Measurements from ENCODE around the gene DIDO1. TPM values are rescaled to one million over a fixed set of nuclear protein-coding genes. Genes with fewer than 3 reads are reported as not detected.

DIDO1 gene
- total and polyA plus RNA-seq, 9 of the 15 experiments (the other 6 are each of a cell fraction or from before 2014, with no cell fraction given), result 4.4 to 46.8 (median 31.2) TPM

DNA sequence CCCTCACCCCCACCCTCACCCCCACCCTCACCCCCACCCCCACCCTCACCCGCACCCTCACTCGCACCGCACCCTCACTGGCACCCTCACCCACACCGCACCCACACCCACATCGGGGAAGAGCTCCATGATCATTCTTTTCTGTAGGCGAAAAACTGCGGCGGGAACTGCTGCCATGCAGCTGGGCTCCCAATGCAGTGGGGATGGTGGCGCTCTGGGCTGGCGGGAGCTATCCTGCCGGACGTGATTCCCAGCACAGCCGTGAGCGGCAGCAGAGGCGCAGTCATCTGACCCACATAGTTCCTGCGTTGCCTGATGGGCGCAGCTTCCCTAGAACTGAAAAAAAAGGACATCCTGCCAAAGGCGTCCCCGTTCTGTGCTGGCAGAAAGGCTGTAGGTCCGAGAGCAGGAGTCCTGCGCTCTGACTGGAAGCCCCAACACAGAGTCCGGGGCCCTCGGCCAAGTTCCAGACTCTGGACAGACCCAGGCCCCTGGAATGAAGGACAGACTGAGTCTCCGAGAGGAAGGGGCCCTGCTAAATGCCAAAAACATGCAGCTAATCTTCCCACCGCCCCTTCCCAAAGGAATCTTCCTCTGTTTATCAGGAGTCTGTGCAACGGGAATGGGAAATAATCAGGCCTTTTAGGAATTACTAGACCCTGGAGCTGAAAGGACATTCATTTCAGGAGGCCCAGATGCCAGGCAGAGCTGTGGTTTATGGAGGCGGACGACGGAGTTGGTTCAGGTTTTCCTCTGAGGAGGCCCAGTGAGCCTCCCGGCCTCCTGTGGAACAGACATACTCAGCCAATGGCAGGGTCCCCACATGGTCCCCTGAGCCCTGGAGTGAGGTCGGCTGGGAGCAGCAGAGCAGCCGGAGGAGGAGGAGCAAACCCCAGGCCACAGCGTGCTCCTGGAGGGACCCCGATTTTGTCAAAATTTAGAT lies 50.6 kb downstream of the DIDO1 start (continued):
- TF ChIP-seq, protein P1, sequence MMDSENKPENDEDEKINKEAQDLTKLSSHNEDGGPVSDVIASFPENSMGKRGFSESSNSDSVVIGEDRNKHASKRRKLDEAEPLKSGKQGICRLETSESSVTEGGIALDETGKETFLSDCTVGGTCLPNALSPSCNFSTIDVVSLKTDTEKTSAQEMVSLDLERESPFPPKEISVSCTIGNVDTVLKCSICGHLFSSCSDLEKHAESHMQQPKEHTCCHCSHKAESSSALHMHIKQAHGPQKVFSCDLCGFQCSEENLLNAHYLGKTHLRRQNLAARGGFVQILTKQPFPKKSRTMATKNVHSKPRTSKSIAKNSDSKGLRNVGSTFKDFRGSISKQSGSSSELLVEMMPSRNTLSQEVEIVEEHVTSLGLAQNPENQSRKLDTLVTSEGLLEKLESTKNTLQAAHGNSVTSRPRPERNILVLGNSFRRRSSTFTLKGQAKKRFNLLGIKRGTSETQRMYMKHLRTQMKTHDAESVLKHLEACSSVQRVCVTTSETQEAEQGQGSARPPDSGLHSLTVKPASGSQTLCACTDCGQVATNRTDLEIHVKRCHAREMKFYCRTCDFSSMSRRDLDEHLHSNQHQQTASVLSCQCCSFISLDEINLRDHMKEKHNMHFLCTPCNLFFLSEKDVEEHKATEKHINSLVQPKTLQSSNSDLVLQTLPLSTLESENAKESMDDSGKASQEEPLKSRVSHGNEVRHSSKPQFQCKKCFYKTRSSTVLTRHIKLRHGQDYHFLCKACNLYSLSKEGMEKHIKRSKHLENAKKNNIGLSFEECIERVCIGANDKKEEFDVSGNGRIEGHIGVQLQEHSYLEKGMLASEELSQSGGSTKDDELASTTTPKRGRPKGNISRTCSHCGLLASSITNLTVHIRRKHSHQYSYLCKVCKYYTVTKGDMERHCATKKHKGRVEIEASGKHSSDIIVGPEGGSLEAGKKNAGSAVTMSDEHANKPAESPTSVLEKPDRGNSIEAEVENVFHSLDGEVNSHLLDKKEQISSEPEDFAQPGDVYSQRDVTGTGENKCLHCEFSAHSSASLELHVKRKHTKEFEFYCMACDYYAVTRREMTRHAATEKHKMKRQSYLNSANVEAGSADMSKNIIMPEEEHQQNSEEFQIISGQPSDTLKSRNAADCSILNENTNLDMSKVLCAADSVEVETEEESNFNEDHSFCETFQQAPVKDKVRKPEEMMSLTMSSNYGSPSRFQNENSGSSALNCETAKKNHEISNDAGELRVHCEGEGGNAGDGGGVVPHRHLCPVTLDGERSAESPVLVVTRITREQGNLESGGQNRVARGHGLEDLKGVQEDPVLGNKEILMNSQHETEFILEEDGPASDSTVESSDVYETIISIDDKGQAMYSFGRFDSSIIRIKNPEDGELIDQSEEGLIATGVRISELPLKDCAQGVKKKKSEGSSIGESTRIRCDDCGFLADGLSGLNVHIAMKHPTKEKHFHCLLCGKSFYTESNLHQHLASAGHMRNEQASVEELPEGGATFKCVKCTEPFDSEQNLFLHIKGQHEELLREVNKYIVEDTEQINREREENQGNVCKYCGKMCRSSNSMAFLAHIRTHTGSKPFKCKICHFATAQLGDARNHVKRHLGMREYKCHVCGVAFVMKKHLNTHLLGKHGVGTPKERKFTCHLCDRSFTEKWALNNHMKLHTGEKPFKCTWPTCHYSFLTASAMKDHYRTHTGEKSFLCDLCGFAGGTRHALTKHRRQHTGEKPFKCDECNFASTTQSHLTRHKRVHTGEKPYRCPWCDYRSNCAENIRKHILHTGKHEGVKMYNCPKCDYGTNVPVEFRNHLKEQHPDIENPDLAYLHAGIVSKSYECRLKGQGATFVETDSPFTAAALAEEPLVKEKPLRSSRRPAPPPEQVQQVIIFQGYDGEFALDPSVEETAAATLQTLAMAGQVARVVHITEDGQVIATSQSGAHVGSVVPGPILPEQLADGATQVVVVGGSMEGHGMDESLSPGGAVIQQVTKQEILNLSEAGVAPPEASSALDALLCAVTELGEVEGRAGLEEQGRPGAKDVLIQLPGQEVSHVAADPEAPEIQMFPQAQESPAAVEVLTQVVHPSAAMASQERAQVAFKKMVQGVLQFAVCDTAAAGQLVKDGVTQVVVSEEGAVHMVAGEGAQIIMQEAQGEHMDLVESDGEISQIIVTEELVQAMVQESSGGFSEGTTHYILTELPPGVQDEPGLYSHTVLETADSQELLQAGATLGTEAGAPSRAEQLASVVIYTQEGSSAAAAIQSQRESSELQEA (IDR thresholded peaks at IDR 0.05; ENCODE audit: low read depth), result no peak
- TF ChIP-seq ZNF695 (CRISPR knock-in tag; IDR thresholded peaks at IDR 0.05), result no peak
- TF ChIP-seq ZNF324 (CRISPR knock-in tag; IDR thresholded peaks at IDR 0.05), result no peak
- TF ChIP-seq, protein P2, sequence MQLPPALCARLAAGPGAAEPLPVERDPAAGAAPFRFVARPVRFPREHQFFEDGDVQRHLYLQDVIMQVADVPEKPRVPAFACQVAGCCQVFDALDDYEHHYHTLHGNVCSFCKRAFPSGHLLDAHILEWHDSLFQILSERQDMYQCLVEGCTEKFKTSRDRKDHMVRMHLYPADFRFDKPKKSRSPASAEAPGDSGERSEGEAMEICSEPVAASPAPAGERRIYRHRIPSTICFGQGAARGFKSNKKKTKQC (CRISPR knock-in tag; IDR thresholded peaks at IDR 0.05), result no peak
- TF ChIP-seq TAF9B (IDR thresholded peaks at IDR 0.05; ENCODE audit: partially characterized antibody), result no peak
- TF ChIP-seq SMAD4 (CRISPR knock-in tag; conservative IDR thresholded peaks at IDR 0.05), result peak; percentile 70; the same call in 1 of the 2 replicates
- peak; percentile 93 for TF ChIP-seq ZNF384 (IDR thresholded peaks at IDR 0.05; ENCODE audit: low read depth, low read length)
- peak; percentile 11 for TF ChIP-seq ZFP36 (IDR thresholded peaks at IDR 0.05; ENCODE audit: low read depth, low read length, partially characterized antibody)
- TF ChIP-seq, protein P3, sequence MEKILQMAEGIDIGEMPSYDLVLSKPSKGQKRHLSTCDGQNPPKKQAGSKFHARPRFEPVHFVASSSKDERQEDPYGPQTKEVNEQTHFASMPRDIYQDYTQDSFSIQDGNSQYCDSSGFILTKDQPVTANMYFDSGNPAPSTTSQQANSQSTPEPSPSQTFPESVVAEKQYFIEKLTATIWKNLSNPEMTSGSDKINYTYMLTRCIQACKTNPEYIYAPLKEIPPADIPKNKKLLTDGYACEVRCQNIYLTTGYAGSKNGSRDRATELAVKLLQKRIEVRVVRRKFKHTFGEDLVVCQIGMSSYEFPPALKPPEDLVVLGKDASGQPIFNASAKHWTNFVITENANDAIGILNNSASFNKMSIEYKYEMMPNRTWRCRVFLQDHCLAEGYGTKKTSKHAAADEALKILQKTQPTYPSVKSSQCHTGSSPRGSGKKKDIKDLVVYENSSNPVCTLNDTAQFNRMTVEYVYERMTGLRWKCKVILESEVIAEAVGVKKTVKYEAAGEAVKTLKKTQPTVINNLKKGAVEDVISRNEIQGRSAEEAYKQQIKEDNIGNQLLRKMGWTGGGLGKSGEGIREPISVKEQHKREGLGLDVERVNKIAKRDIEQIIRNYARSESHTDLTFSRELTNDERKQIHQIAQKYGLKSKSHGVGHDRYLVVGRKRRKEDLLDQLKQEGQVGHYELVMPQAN (IDR thresholded peaks at IDR 0.05; ENCODE audit: borderline replicate concordance), result no peak
- TF ChIP-seq, protein P4, sequence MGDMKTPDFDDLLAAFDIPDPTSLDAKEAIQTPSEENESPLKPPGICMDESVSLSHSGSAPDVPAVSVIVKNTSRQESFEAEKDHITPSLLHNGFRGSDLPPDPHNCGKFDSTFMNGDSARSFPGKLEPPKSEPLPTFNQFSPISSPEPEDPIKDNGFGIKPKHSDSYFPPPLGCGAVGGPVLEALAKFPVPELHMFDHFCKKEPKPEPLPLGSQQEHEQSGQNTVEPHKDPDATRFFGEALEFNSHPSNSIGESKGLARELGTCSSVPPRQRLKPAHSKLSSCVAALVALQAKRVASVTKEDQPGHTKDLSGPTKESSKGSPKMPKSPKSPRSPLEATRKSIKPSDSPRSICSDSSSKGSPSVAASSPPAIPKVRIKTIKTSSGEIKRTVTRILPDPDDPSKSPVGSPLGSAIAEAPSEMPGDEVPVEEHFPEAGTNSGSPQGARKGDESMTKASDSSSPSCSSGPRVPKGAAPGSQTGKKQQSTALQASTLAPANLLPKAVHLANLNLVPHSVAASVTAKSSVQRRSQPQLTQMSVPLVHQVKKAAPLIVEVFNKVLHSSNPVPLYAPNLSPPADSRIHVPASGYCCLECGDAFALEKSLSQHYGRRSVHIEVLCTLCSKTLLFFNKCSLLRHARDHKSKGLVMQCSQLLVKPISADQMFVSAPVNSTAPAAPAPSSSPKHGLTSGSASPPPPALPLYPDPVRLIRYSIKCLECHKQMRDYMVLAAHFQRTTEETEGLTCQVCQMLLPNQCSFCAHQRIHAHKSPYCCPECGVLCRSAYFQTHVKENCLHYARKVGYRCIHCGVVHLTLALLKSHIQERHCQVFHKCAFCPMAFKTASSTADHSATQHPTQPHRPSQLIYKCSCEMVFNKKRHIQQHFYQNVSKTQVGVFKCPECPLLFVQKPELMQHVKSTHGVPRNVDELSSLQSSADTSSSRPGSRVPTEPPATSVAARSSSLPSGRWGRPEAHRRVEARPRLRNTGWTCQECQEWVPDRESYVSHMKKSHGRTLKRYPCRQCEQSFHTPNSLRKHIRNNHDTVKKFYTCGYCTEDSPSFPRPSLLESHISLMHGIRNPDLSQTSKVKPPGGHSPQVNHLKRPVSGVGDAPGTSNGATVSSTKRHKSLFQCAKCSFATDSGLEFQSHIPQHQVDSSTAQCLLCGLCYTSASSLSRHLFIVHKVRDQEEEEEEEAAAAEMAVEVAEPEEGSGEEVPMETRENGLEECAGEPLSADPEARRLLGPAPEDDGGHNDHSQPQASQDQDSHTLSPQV (IDR thresholded peaks at IDR 0.05), result peak; percentile 65; the same call in 1 of the 2 replicates

All from K562 (cell line).